Keratinocyte (primary cell): ENCODE data around the gene FOXP4. TPM values are rescaled to one million over a fixed set of nuclear protein-coding genes. Genes with fewer than 3 reads are reported as not detected.
"Not testable (repeated sequence)": the region's sequence is repeated elsewhere in the genome, so short reads cannot be mapped to it uniquely, and the experiment has no call there.

Experiments used
- DNase-seq: peaks from one replicate; pipeline ENCODE4 v3.0.0-alpha.2; 2011; ENCODE audit warnings: low read depth, missing footprints, low spot score
- FAIRE-seq: peaks from 2 replicates; lab custom pipeline; 2011; peaks lifted over from hg19 to GRCh38; lab: Jason Lieb, UNC
- H2AFZ ChIP-seq: 2 replicates; pipeline ENCODE4 v1.6.0; 2012; ENCODE audit warnings: low read length, control low read depth, inconsistent platforms; ENCODE audit not compliant: control insufficient read depth
- H3K27ac ChIP-seq: 2 replicates; pipeline ENCODE4 v1.5.1; 2011; ENCODE audit warnings: low read length; ENCODE audit not compliant: control insufficient read depth, insufficient read depth
- H3K27me3 ChIP-seq: 3 replicates; pipeline ENCODE4 v1.6.0; 2011; ENCODE audit warnings: low read length; ENCODE audit not compliant: control insufficient read depth, insufficient read depth; ENCODE audit errors: extremely low read depth
- H3K36me3 ChIP-seq, 2 experiments: 2 replicates in 1 of 2; 3 replicates in 1 of 2; pipeline ENCODE4 v1.5.1; 2011; ENCODE audit warnings: low read length in 2 of 2, mild to moderate bottlenecking in 1 of 2; ENCODE audit not compliant: control insufficient read depth in 2 of 2, insufficient read depth in 2 of 2; ENCODE audit errors: extremely low read depth in 1 of 2
- H3K4me1 ChIP-seq: 3 replicates; pipeline ENCODE4 v1.5.1; 2011; ENCODE audit warnings: low read length; ENCODE audit not compliant: control insufficient read depth, insufficient read depth; ENCODE audit errors: extremely low read depth
- H3K4me2 ChIP-seq: 3 replicates; pipeline ENCODE4 v1.6.0; 2011; ENCODE audit warnings: low read depth, low read length; ENCODE audit not compliant: control insufficient read depth, insufficient read depth; ENCODE audit errors: extremely low read depth
- H3K4me3 ChIP-seq, 3 experiments: fragments of 200-600 bp in 1 of 3; sonication (generic) in 1 of 3; 2 replicates in 2 of 3; 3 replicates in 1 of 3; pipeline ENCODE4 v1.5.1; 2011 to 2016; ENCODE audit warnings: low read length in 3 of 3, mild to moderate bottlenecking in 3 of 3, control low read depth in 2 of 3, inconsistent platforms in 1 of 3, low read depth in 1 of 3, mixed read lengths in 1 of 3, mixed run types in 1 of 3, moderate library complexity in 1 of 3; ENCODE audit not compliant: control insufficient read depth in 2 of 3, insufficient read depth in 2 of 3; ENCODE audit errors: extremely low read depth in 1 of 3
- H3K79me2 ChIP-seq: 2 replicates; pipeline ENCODE4 v1.6.0; 2012; ENCODE audit warnings: low read length; ENCODE audit not compliant: control insufficient read depth, insufficient read depth
- H3K9ac ChIP-seq: 3 replicates; pipeline ENCODE4 v1.6.0; 2011; ENCODE audit warnings: low read length; ENCODE audit not compliant: control insufficient read depth, insufficient read depth; ENCODE audit errors: extremely low read depth
- H3K9me1 ChIP-seq: 3 replicates; pipeline ENCODE4 v1.6.0; 2011; ENCODE audit warnings: low read length; ENCODE audit not compliant: control insufficient read depth, insufficient read depth; ENCODE audit errors: extremely low read depth
- H3K9me3 ChIP-seq: 2 replicates; pipeline ENCODE4 v1.5.1; 2012; ENCODE audit warnings: low read depth, low read length; ENCODE audit not compliant: control insufficient read depth
- H4K20me1 ChIP-seq: 3 replicates; pipeline ENCODE4 v1.6.0; 2011; ENCODE audit warnings: low read length; ENCODE audit not compliant: control insufficient read depth, insufficient read depth; ENCODE audit errors: extremely low read depth
- CTCF ChIP-seq, 3 experiments: IDR thresholded peaks in 1 of 3; conservative IDR thresholded peaks in 1 of 3; optimal IDR thresholded peaks in 1 of 3; 2 replicates in 2 of 3; 3 replicates in 1 of 3; pipeline versions ENCODE3 to v1.5.1; 2011; ENCODE audit warnings: low read length in 3 of 3, mild to moderate bottlenecking in 3 of 3, moderate library complexity in 2 of 3, control low read depth in 1 of 3, inconsistent platforms in 1 of 3; ENCODE audit not compliant: insufficient read depth in 2 of 3; ENCODE audit errors: extremely low read depth in 1 of 3
- EZH2 ChIP-seq: IDR thresholded peaks from one replicate; pipeline ENCODE4 v1.6.1; 2012; ENCODE audit warnings: inconsistent platforms, mild to moderate bottlenecking, low read length, moderate library complexity
- dilution Hi-C: fragments of 300-500 bp; cut with MboI; formaldehyde crosslinking; loops from one replicate; pipeline ENCODE4 v1.7.0; 2020; ENCODE audit warnings: low sequenced_read_pairs; ENCODE audit not compliant: extremely low pct_ligation_motif_present
- polyA plus RNA-seq, 5 experiments: library from polyadenylated mRNA; depleted of rRNA in 3 of 5; stranded (reverse) in 3 of 5; stranded (forward) in 1 of 5; unstranded in 1 of 5; fragments of >200 nt; gene quantifications; 1 replicate in 1 of 5; 2 replicates in 3 of 5; 3 replicates in 1 of 5; pipeline versions ENCODE4 v1.2.1 to v1.2.3, GENCODE V29; 2011 to 2012; ENCODE audit warnings: missing spikeins in 2 of 5, low read depth in 1 of 5, low replicate concordance in 1 of 5

Gene FOXP4
- polyA plus RNA-seq, 1 donor (not counting 4 experiments of a cell fraction or from before 2014, with no cell fraction given) = 1.1 TPM

DNA sequence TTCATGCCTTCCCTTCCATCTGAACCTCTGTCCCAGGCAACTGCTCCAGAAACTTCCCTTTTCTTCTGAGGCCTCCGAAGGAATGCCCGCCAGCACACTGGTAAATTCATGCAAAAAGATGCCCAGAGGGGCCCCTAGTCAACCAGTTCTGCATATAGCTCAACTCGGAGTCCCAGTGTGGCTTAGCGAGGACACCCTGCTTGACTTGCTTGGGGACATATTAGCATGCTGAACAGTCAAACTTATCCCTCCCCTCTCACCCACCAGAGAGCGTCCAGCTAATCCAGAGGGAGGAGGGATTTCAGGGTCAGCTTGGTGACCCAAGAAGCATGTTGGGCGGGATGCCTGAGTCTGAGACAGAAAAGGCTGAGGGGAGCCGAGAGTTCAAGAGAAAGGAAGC, 69.1 kb downstream of the FOXP4 start:
- Histone ChIP-seq H3K79me2 (no peaks in the 10 kb centered on the region), H3K36me3 (no peaks in the 10 kb centered on the region), H3K9ac (no peak overlapping the region), H3K4me2 (no peak overlapping the region), H3K4me1 (no peaks in the 10 kb centered on the region), H3K9me1 (no peaks in the 10 kb centered on the region), H2AFZ (no peak overlapping the region), H3K4me3 (no peak overlapping the region), H3K27ac (no peak overlapping the region), H3K9me3 (no peaks in the 10 kb centered on the region), H3K27me3 (no peaks in the 10 kb centered on the region), H4K20me1 (no peaks in the 10 kb centered on the region)
- no peak for FAIRE-seq
- dilution Hi-C loops = no loop called here
- DNase-seq = no peak
- TF ChIP-seq EZH2 = no peak
- no peak for TF ChIP-seq CTCF (optimal IDR thresholded peaks at IDR 0.05 in 1 of 3, IDR thresholded peaks at IDR 0.05 in 1 of 3, conservative IDR thresholded peaks at IDR 0.05 in 1 of 3; ENCODE audit: extremely low read depth in 1 of 3, insufficient read depth in 2 of 3, low read length in 3 of 3)

DNA sequence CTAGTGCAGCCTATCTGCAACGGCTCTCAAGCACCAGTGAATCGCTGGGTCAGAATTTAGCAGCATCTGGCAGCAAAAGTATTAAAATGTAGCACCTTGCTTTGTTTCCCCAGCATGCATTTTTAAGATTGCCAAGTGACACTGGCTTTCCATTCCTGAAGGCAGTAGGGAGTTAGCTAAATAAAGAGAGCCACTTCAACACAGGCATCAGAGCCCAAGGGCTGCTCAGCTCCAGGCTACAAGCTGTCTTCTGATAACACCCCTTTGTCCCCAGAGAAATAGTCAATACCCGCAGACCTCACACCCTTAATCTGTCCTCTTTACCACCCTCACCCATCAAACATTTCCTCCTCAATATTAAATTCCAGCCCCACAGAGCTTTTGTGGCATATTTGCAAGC, 72.4 kb downstream of the FOXP4 start:
- Histone ChIP-seq H3K9ac (no peak overlapping the region), H3K4me2 (no peak overlapping the region), H3K27me3 (no peaks in the 10 kb centered on the region), H4K20me1 (no peaks in the 10 kb centered on the region), H3K79me2 (no peaks in the 10 kb centered on the region), H3K9me1 (no peaks in the 10 kb centered on the region), H3K4me3 (no peak overlapping the region), H3K27ac (no peak overlapping the region), H3K4me1 (peaks cover 15% of the 10 kb centered on the region), H3K9me3 (peaks cover 2% of the 10 kb centered on the region), H3K36me3 (no peaks in the 10 kb centered on the region), H2AFZ (no peak overlapping the region)
- dilution Hi-C loops = no loop called here
- TF ChIP-seq EZH2 (no peak), CTCF (optimal IDR thresholded peaks at IDR 0.05 in 1 of 3, IDR thresholded peaks at IDR 0.05 in 1 of 3, conservative IDR thresholded peaks at IDR 0.05 in 1 of 3; ENCODE audit: extremely low read depth in 1 of 3, insufficient read depth in 2 of 3, low read length in 3 of 3) (no peak)
- FAIRE-seq (no peak), DNase-seq (no peak)

- H3K4me2 ChIP-seq, H2AFZ ChIP-seq, H3K27me3 ChIP-seq, H3K79me2 ChIP-seq, FAIRE-seq, H3K9ac ChIP-seq, DNase-seq, H4K20me1 ChIP-seq, H3K9me3 ChIP-seq, H3K27ac ChIP-seq, dilution Hi-C loops, H3K36me3 ChIP-seq, H3K4me3 ChIP-seq, H3K9me1 ChIP-seq: not testable (repeated sequence)
- H3K4me1 ChIP-seq = peaks cover 15% of the 10 kb centered on the region
Measured at GRCh38 chr6:41619193-41619592, 73.0 kb downstream of the FOXP4 start.
